BLaER1 (cell line): Measurements from ENCODE around the gene GPSM3.

ENCODE experiments used
- H3K27ac ChIP-seq: shearing (Covaris generic); formaldehyde crosslinking; 2 replicates; pipeline ENCODE4 v1.8.1; 2022
- H3K27me3 ChIP-seq: shearing (Covaris generic); formaldehyde crosslinking; 2 replicates; pipeline ENCODE4 v1.8.1; 2022
- H3K36me3 ChIP-seq: shearing (Covaris generic); formaldehyde crosslinking; 2 replicates; pipeline ENCODE4 v1.8.1; 2022
- H3K4me1 ChIP-seq: shearing (Covaris generic); formaldehyde crosslinking; 2 replicates; pipeline ENCODE4 v1.8.1; 2022
- H3K4me2 ChIP-seq: shearing (Covaris generic); formaldehyde crosslinking; 2 replicates; pipeline ENCODE4 v1.8.1; 2022
- H3K4me3 ChIP-seq: shearing (Covaris generic); formaldehyde crosslinking; 2 replicates; pipeline ENCODE4 v1.8.1; 2022
- H3K9ac ChIP-seq: shearing (Covaris generic); formaldehyde crosslinking; 2 replicates; pipeline ENCODE4 v1.8.1; 2022
- H3K9me3 ChIP-seq: shearing (Covaris generic); formaldehyde crosslinking; 2 replicates; pipeline ENCODE4 v1.8.1; 2022
- H4K20me1 ChIP-seq: shearing (Covaris generic); formaldehyde crosslinking; 2 replicates; pipeline ENCODE4 v1.8.1; 2022
- Cebpa-rat ChIP-seq: shearing (Covaris generic); IDR thresholded peaks from 2 replicates; pipeline ENCODE4 v1.8.1; 2022

The GPSM3 gene

GRCh38 chr6:32167154-32167760 lies 25.2 kb downstream of the GPSM3 start:
- Histone ChIP-seq H4K20me1 (no peaks in the 10 kb centered on the region), H3K4me3 (no peak overlapping the region), H3K9ac (no peak overlapping the region), H3K4me2 (no peak overlapping the region), H3K27ac (no peak overlapping the region), H3K4me1 (peaks cover 12% of the 10 kb centered on the region; the same call in 1 of the 2 replicates), H3K36me3 (peaks cover 87% of the 10 kb centered on the region), H3K9me3 (no peaks in the 10 kb centered on the region), H3K27me3 (no peaks in the 10 kb centered on the region)
- no peak for TF ChIP-seq Cebpa-rat

- H3K36me3 ChIP-seq: peaks cover 93% of the 10 kb centered on the region
- H3K27ac ChIP-seq: no peak overlapping the region
- no peak overlapping the region for H3K9ac ChIP-seq
Observed at GRCh38 chr6:32166411-32167061, 25.9 kb downstream of the GPSM3 start.

GRCh38 chr6:32164295-32164694 lies 28.1 kb downstream of the GPSM3 start, which contains the start of gene EGFL8:
Gene EGFL8, plus strand, starts transcription at chr6:32164595. Its CDS starts 1,571 bp downstream, at chr6:32166166.
- Histone ChIP-seq H3K9ac (no peak within 1 kb of the TSS), H3K36me3 (peaks cover 75% of the 10 kb centered on the region)

More at GRCh38 chr6:32166411-32167061, 25.9 kb downstream of the GPSM3 start:
- TF ChIP-seq Cebpa-rat: no peak
- Histone ChIP-seq H3K27me3 (no peaks in the 10 kb centered on the region), H3K4me1 (peaks cover 12% of the 10 kb centered on the region; the same call in 1 of the 2 replicates), H3K4me2 (no peak overlapping the region), H4K20me1 (no peaks in the 10 kb centered on the region), H3K9me3 (no peaks in the 10 kb centered on the region), H3K4me3 (no peak overlapping the region)

GRCh38 chr6:32163559-32164258 lies 28.7 kb downstream of the GPSM3 start:
- Histone ChIP-seq H4K20me1 (no peaks in the 10 kb centered on the region), H3K9ac (no peak overlapping the region), H3K27ac (no peak overlapping the region), H3K9me3 (no peaks in the 10 kb centered on the region), H3K4me1 (peaks cover 13% of the 10 kb centered on the region), H3K36me3 (peaks cover 73% of the 10 kb centered on the region), H3K4me3 (no peak overlapping the region), H3K27me3 (no peaks in the 10 kb centered on the region), H3K4me2 (no peak overlapping the region)
- TF ChIP-seq Cebpa-rat: no peak

More at GRCh38 chr6:32164295-32164694, 28.1 kb downstream of the GPSM3 start, which contains the start of gene EGFL8:
- Histone ChIP-seq H3K27me3 (no peaks in the 10 kb centered on the region), H3K9me3 (no peaks in the 10 kb centered on the region), H4K20me1 (no peaks in the 10 kb centered on the region), H3K4me2 (no peak within 1 kb of the TSS), H3K4me3 (no peak within 1 kb of the TSS), H3K4me1 (peaks cover 12% of the 10 kb centered on the region; the same call in 1 of the 2 replicates), H3K27ac (no peak within 1 kb of the TSS)
- no peak for TF ChIP-seq Cebpa-rat

- Histone ChIP-seq H3K4me3 (no peak overlapping the region), H4K20me1 (0 out of 2 replicates have a peak, but pooled peaks cover 11% of the 10 kb centered on the region), H3K9ac (no peak overlapping the region), H3K9me3 (no peaks in the 10 kb centered on the region), H3K4me1 (peaks cover 23% of the 10 kb centered on the region), H3K27me3 (no peaks in the 10 kb centered on the region), H3K36me3 (peaks cover 56% of the 10 kb centered on the region), H3K4me2 (no peak overlapping the region), H3K27ac (no peak overlapping the region)
- TF ChIP-seq Cebpa-rat: no peak
Observed at GRCh38 chr6:32158052-32158451, 34.4 kb downstream of the GPSM3 start.

- no peak overlapping the region for H3K9ac ChIP-seq
- TF ChIP-seq Cebpa-rat: no peak
- H4K20me1 ChIP-seq: 0 out of 2 replicates have a peak, but pooled peaks cover 11% of the 10 kb centered on the region
- no peak overlapping the region for H3K4me3 ChIP-seq
- H3K36me3 ChIP-seq: peaks cover 44% of the 10 kb centered on the region
- no peaks in the 10 kb centered on the region for H3K27me3 ChIP-seq
- H3K27ac ChIP-seq: no peak overlapping the region
- no peak overlapping the region for H3K4me2 ChIP-seq
- H3K9me3 ChIP-seq: no peaks in the 10 kb centered on the region
- peaks cover 35% of the 10 kb centered on the region for H3K4me1 ChIP-seq
Observed at GRCh38 chr6:32156891-32157290, 35.6 kb downstream of the GPSM3 start.

GRCh38 chr6:32154514-32155161 lies 37.8 kb downstream of the GPSM3 start:
- H3K4me2 ChIP-seq: peak overlapping the region; percentile 96
- peak overlapping the region; percentile 81 for H3K9ac ChIP-seq
- peak overlapping the region; percentile 89 for H3K4me3 ChIP-seq
- peaks cover 39% of the 10 kb centered on the region for H3K36me3 ChIP-seq
- peaks cover 36% of the 10 kb centered on the region for H3K4me1 ChIP-seq
- TF ChIP-seq Cebpa-rat: no peak
- peak overlapping the region; percentile 78 for H3K27ac ChIP-seq
- H4K20me1 ChIP-seq: 0 out of 2 replicates have a peak, but pooled peaks cover 11% of the 10 kb centered on the region
- H3K27me3 ChIP-seq: no peaks in the 10 kb centered on the region
- no peaks in the 10 kb centered on the region for H3K9me3 ChIP-seq

- H3K27me3 ChIP-seq: peaks cover under 1% of the 10 kb centered on the region; the same call in 1 of the 2 replicates
- TF ChIP-seq Cebpa-rat: no peak
Observed at GRCh38 chr6:32153564-32154513, 38.6 kb downstream of the GPSM3 start, which contains the start of gene PPT2. Gene PPT2, plus strand, starts transcription at chr6:32154141. Its CDS starts 454 bp downstream, at chr6:32154595.

More at GRCh38 chr6:32153564-32154513, 38.6 kb downstream of the GPSM3 start, which contains the start of gene PPT2:
- peak within 1 kb of the TSS; percentile 89 for H3K4me3 ChIP-seq
- peaks cover 3% of the 10 kb centered on the region for H3K9me3 ChIP-seq
- peaks cover 36% of the 10 kb centered on the region for H3K4me1 ChIP-seq
- H3K9ac ChIP-seq: peak within 1 kb of the TSS; percentile 81
- peak within 1 kb of the TSS; percentile 96 for H3K4me2 ChIP-seq
- H3K36me3 ChIP-seq: peaks cover 34% of the 10 kb centered on the region
- H4K20me1 ChIP-seq: 0 out of 2 replicates have a peak, but pooled peaks cover 11% of the 10 kb centered on the region
- H3K27ac ChIP-seq: peak within 1 kb of the TSS; percentile 78
